ENCODE data around the gene SLC39A11. TPM values are rescaled to one million over a fixed set of nuclear protein-coding genes. Genes with fewer than 3 reads are reported as not detected.

SLC39A11 gene
- polyA plus RNA-seq, 1 of the 3 experiments (the other 2 are of a cell fraction): 23.5 TPM

GRCh38 chr17:72677108-72677507 is 415.4 kb downstream of the SLC39A11 start:
- Histone ChIP-seq H3F3A (replicated peaks; ENCODE audit: insufficient read depth) (no peaks in the 10 kb centered on the region), H3K9me2 (no peaks in the 10 kb centered on the region; the same call in 1 of the 2 replicates), H3K4me3 (ENCODE audit: low read depth in 2 of 2, low read length in 1 of 2) (no peak overlapping the region), H4K20me1 (ENCODE audit: insufficient read depth) (no peaks in the 10 kb centered on the region), H3K4me2 (no peak overlapping the region; the same call in 1 of the 2 replicates), H3K27me3 (ENCODE audit: insufficient read depth) (no peaks in the 10 kb centered on the region), H3K9me3 (0 out of 2 replicates have a peak, but pooled peaks cover 5% of the 10 kb centered on the region), H2AFZ (ENCODE audit: low read depth) (no peak overlapping the region), H3K36me3 (replicated peaks in 1 of 2; ENCODE audit: control insufficient read depth in 1 of 2, insufficient read depth in 2 of 2, low read length in 1 of 2) (no peaks in the 10 kb centered on the region), H3K27ac (ENCODE audit: low read depth in 2 of 2, low read length in 1 of 2) (peak overlapping the region in 1 of 2 experiments; percentile 71; a peak in 2 of 4 replicates), H3K9ac (no peak overlapping the region), H3K79me2 (ENCODE audit: insufficient read depth) (no peaks in the 10 kb centered on the region), H3K4me1 (ENCODE audit: control insufficient read depth in 1 of 2, insufficient read depth in 2 of 2, low read depth in 1 of 2, low read length in 1 of 2) (peaks cover 0 to 15% of the 10 kb centered on the region in 2 experiments; a peak in 1 of 4 replicates)
- ChIA-PET POLR2A (no interaction called here), CTCF (interaction anchor here (0.6 to 3.2 kb wide), 4 partner anchors 14 to 556 kb away, joined by 3 to 9 read pairs (median 4); no protein-coding TSS in a partner anchor)
- no peak for DNase-seq
- no peak for TF ChIP-seq USF1 (IDR thresholded peaks at IDR 0.05; ENCODE audit: borderline replicate concordance, low read depth)
- no peak for TF ChIP-seq RAD21 (IDR thresholded peaks at IDR 0.05; ENCODE audit: low read length)
- no peak for TF ChIP-seq RFX5 (IDR thresholded peaks at IDR 0.05; ENCODE audit: low read length)
- no peak for TF ChIP-seq POLR2AphosphoS5 (IDR thresholded peaks at IDR 0.05; ENCODE audit: low read depth, low read length)
- no peak for TF ChIP-seq MAX (IDR thresholded peaks at IDR 0.05; ENCODE audit: low read depth)
- TF ChIP-seq FOSL2 (IDR thresholded peaks at IDR 0.05; ENCODE audit: borderline replicate concordance, low read depth): no peak
- TF ChIP-seq MXI1 (IDR thresholded peaks at IDR 0.05; ENCODE audit: low read depth, low read length): no peak
- no peak for TF ChIP-seq RXRA (IDR thresholded peaks at IDR 0.05; ENCODE audit: borderline replicate concordance, low read depth)
- no peak for TF ChIP-seq NFIC (IDR thresholded peaks at IDR 0.05; ENCODE audit: borderline replicate concordance)
- TF ChIP-seq JUND (IDR thresholded peaks at IDR 0.05): no peak
- TF ChIP-seq SIN3A (IDR thresholded peaks at IDR 0.05; ENCODE audit: borderline replicate concordance, low read depth, low read length): no peak
- TF ChIP-seq EZH2phosphoT487 (IDR thresholded peaks at IDR 0.05; ENCODE audit: borderline replicate concordance, low read depth): no peak
- TF ChIP-seq CTCF (IDR thresholded peaks at IDR 0.05): no peak
- no peak for TF ChIP-seq PBX3 (IDR thresholded peaks at IDR 0.05)
- TF ChIP-seq ZBTB33 (IDR thresholded peaks at IDR 0.05; ENCODE audit: borderline replicate concordance, low read depth): no peak
- no peak for TF ChIP-seq SMC3 (IDR thresholded peaks at IDR 0.05; ENCODE audit: low read depth, low read length)
- TF ChIP-seq GABPA (IDR thresholded peaks at IDR 0.05; ENCODE audit: low read depth): no peak
- 78% methylated on average over 2 of the region's 2 CpGs for WGBS (ENCODE audit: low lambda C conversion rate)
